Right ventricle myocardium superior (tissue), 1 donor: ENCODE results near the gene MGRN1. TPM values are rescaled to one million over a fixed set of nuclear protein-coding genes. Genes with fewer than 3 reads are reported as not detected.

Source experiments
- ATAC-seq: fragments of 200-7000 bp; cut with Tn5 transposase; one replicate; pipeline ENCODE4 v1.9.1; 2020; ENCODE audit warnings: mild to moderate bottlenecking; ENCODE audit not compliant: poor library complexity
- DNase-seq: peaks from one replicate; pipeline ENCODE4 v3.0.0-alpha.2; 2020
- intact Hi-C: fragments of 100-400 bp; cut with DNase I; formaldehyde crosslinking; loops from one replicate; pipeline ENCODE4 v1.11.2; 2022
- total RNA-seq: library from RNA; stranded (reverse); fragmentation: NEBNext Ultra II Directional; extraction: Animal tissue kit (Norgen Biotek cat#: 25700); gene quantifications from one replicate; pipeline ENCODE4 v1.2.1, GENCODE V29; 2021
- donor health status: DM: no; HTN: yes; CAD: no; lungs with severe emphysema.

Gene MGRN1
- total RNA-seq, 1 donor from 2014 or later, result 27.9 TPM

- no peak for ATAC-seq
- intact Hi-C loops, result no loop called here
- no peak for DNase-seq
Observed at GRCh38 chr16:4681471-4682083, 57.0 kb downstream of the MGRN1 start.

DNA sequence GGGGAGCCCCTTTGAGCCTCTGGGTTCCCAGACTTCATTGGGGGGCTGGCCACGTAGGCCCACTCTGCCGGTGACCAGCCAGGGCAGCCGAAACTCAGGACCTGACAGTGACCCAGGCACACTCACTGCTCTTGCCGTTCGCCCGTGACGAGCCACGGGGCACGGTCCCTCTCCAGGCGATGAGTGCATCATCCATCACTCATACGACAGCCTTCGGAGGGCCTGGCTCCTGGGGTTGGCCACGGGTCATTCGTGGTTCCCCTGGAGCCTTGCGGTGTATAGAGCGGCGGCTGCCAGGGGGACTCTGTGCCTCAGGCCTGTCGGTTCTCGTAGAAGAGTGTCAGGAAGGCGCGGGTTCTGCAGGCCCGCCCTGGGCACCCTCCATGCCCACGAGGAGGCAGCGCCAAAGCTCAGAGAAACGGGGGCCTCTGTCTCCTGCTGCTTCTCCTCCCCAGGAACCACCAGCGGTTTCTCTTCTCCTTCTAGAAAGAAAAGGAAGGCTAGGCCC lies 57.5 kb downstream of the MGRN1 start:
- ATAC-seq, result no peak
- intact Hi-C loops, result no loop called here
- DNase-seq, result no peak

- ATAC-seq (no peak), DNase-seq (no peak)
- intact Hi-C loops, result no loop called here
Observed at GRCh38 chr16:4682616-4683254, 58.1 kb downstream of the MGRN1 start.

GRCh38 chr16:4683255-4684057 lies 58.8 kb downstream of the MGRN1 start:
- DNase-seq, result no peak
- no peak for ATAC-seq
- intact Hi-C loops, result no loop called here

GRCh38 chr16:4684058-4684715 lies 59.6 kb downstream of the MGRN1 start:
- no peak for DNase-seq
- intact Hi-C loops, result no loop called here
- no peak for ATAC-seq

DNA sequence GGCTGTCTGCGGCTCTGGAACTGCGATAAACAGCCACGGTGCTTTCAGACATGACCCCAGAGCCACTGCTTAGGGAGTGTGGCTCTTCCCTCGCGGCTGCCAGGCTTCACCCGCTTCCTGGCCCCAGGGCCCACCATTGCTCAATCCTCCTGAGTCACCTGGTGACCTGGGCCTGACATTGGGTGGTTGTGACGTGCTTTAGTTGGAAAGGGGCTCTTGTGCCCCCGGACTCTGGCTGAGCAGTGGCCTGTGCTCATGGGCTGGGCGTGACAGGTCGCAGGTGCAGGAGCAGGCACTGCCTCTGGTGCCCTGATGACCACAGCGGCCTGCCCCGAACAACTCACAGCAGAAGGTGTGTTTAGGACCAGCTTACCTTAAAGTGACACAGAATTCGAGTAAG lies 60.1 kb downstream of the MGRN1 start:
- no peak for DNase-seq
- no peak for ATAC-seq
- intact Hi-C loops, result no loop called here

- DNase-seq (no peak), ATAC-seq (no peak)
- intact Hi-C loops, result no loop called here
Observed at GRCh38 chr16:4685292-4685691, 60.7 kb downstream of the MGRN1 start.

DNA sequence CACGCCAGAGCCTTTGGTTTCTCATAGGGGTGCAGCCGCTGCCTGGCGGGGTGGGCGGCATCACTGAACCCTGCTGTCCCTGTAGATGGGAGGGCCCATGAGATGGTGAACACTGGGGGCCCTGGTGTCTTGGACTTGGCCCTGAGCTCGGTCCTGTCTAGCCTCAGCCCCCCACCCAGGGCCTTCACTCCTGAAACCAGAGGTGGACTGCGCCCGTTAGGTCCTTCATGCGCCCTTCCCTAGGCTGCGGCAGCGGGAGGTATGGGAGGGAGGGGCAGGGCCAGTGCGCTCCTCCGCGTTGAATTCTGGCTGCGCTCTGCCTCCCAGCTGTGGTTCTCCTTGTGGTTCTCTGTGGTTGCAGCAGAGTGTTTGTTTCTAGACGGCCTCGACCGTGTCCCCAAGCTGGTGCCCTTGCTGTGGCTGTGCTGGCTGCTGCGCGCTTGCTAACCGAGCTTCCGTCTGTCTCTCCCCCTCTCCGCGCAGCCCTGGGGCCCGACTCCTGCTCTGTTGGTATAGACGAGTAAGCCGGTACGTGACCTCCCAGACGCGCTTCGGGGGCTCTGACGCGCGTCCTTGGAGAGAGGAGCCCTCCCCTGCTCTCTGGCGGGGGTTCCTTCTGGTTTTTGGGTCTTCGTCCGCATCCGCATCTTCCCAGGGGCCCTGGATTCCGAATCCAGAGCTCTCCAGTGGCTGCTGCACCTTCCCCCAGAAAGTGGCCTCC lies 61.3 kb downstream of the MGRN1 start:
- intact Hi-C loops, result no loop called here
- no peak for DNase-seq

DNA sequence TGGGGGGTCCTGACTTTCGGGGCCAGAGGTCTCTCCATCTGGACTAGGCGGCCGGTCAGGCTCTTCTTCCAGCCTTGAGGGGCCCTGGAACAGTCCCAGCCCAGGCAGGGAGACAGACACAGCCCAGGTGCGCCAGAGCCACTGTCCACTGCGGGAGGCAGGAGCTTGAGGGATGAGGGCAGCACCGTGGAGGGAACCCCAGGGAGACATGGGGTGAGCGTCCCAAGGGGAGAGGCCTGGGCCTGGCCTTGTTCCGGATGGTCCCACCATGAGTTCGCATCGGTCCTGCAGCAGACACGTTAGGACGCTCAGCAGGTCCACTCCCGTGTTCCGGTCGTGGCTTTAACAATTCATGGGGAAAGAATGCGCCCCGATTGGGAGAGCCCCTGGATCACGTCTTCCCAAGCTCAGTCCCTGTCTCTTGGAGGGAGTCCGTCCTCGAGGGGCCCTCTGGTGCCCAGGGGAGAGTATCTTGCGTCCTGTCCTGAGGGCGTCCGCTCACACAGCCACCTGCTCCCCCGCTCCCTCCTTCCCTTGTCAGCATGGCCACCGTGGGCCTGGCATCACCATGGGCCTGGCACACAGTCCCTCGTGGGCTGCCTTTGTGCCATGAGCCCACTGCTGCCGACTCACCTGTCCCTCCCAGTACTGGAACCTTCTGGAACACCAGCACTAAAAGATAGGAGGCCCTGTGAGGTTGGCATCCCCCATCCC lies 62.0 kb downstream of the MGRN1 start:
- DNase-seq, result no peak
- intact Hi-C loops, result no loop called here
- ATAC-seq, result no peak

More for the DNA sequence above, 61.3 kb downstream of the MGRN1 start:
- no peak for ATAC-seq

GRCh38 chr16:4687416-4687815 lies 62.8 kb downstream of the MGRN1 start:
- DNase-seq (no peak), ATAC-seq (no peak)
- intact Hi-C loops, result no loop called here

- intact Hi-C loops, result no loop called here
Observed at GRCh38 chr16:4687946-4688673, 63.5 kb downstream of the MGRN1 start.

DNA sequence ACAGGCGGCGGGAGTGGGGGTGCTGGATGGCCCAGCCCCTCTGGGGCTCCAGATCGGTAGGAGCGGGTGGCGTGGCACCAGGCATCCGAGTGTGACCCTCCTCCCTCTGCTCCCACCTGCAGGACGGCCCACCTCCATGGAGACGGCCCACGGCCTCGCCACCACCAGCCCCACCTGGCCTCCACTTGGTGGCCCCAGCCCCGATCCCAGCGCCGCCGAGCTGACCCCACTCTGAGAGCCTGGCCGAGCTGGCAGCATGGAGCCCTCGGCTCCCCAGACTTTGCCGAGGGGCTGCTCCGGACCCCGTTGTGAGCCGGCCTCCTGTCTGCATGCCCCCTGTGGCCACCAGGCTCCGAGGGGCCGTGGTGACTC lies 64.0 kb downstream of the MGRN1 start:
- ATAC-seq (no peak), DNase-seq (no peak)
- intact Hi-C loops, result no loop called here

More at GRCh38 chr16:4687946-4688673, 63.5 kb downstream of the MGRN1 start:
- no peak for DNase-seq
- peak; percentile 34 for ATAC-seq

GRCh38 chr16:4689091-4689671 lies 64.6 kb downstream of the MGRN1 start:
- intact Hi-C loops, result no loop called here
- DNase-seq, result no peak
- no peak for ATAC-seq

DNA sequence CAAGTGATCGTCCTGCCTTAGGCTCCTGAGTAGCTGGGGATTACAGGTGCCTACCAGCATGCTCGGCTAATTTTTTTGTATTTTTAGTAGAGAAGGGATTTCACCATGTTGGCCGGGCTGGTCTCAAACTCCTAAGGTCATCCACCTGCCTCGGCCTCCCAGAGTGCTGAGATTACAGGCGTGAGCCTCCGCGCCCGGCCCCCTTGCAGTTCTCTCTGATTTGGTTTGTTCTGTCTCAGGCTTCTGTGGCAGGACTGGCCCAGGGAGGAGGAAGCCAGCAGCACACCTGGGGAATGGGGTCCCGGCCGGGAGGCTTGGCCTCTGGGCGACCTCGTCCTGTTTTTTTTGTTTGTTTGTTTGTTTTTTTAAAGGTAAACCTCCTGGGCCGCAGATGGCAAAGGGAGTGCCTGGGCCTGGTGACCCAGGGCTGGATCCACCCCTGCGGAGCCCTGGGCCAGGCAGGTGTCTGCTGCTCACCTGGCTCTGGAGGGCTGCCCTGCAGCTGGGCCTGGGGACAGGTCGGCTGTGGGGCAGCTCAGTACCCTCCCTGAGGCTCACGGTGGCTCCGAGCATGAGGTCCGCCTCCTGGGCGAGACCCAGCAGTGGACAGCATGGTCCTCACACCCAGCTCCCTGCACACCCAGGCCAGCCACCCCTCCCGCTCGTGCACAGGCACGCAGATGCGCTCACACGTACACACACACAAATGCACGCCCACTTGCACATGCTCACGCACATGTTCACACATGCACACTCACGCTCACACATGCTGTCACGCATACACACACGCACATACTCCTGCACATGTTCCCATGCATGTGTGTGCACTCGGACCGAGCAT lies 65.5 kb downstream of the MGRN1 start:
- DNase-seq (peak; percentile 32), ATAC-seq (no peak)
- intact Hi-C loops, result no loop called here

DNA sequence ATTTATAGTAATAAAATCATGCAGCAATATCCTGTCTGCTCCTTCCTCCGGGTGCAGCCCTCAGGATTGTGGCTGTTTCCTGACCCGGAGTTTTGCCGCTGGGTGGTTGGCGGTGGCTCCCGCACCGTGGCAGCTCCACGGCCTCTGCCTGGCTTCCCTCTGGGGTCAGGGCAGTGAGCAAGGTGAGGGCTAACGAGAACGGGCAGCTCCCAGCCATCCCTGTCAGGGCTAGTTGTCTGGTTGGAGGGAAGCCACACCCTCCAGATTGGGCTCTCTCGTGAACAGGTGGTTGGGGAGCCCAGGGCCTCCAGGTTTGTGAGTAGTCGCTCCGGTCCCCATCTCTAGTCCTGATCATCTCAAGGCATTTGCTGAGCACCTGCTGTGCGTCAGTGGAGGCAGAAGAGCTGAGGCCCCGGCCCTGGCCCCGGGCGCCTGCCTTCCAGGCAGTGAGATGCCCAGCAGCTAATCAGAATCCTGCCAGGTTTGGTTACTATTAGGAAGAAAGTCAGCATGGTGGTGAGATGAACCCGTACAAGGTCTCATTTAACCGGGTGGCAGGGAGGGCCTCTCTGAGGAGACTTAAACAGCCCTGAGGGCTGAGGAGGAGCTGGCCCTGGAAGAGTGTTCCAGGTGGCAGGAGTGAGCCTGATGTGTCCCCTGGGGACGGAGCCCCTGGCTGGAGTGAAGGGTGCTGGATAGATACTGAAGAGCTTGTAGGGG lies 66.5 kb downstream of the MGRN1 start:
- ATAC-seq (no peak), DNase-seq (no peak)
- intact Hi-C loops, result no loop called here
